ENCODE data around the gene MYO1A. TPM values are rescaled to one million over a fixed set of nuclear protein-coding genes. Genes with fewer than 3 reads are reported as not detected.
A peak's percentile ranks its signal among the peaks of the same experiment; 100 is the strongest.

MYO1A gene
- total and polyA plus RNA-seq, 2 experiments from 2014 or later, result 1.5 TPM; not detected in 1

DNA sequence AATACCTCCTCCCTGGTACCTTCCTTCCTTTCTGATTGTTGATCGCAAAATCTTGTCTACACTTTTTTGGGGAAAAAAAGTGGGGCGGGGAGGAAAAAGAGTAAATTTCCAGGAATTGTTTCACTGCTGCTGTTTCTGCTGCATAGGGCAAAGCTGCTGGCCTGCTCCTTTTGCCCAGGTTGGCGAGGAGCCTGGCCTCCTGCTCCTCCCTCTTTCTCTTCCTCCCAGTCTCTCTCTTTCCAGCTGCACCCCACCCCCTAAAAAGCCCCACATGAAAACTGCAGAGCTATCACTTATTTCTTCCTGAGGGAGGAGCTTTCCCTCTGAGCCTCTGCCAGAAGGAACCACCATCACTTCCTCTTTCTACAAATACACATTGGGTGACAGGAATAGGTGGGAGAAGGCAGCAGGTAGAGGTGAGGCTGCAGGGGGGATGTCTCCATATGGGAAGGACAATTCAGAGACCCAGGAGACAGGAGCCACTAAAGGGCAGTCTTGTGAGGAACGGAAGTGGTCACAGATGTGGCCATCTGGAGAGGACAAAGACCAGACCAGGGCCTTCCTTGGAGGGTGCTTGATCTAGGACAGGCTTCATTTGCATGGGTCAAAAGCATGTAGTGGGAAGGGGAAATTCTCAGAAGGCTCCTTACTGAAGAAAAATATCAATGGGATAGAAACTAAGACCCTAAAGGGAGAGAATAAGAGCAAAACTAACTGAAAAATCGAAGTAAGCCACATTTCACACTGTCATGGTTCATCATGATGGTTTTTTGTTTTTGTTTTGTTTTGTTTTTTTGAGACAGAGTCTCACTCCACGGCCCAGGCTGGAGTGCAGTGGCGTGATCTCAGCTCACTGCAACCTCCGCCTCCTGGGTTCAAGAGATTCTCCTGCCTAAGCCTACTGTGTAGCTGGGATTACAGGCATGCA, 58.3 kb downstream of the MYO1A start:
- Histone ChIP-seq H3K4me3 (no peak overlapping the region), H3K27ac (no peak overlapping the region), H3K4me1 (ENCODE audit: low read depth) (peaks cover 23% of the 10 kb centered on the region), H3K27me3 (no peaks in the 10 kb centered on the region), H3K9me3 (ENCODE audit: low read depth) (no peaks in the 10 kb centered on the region), H3K36me3 (no peaks in the 10 kb centered on the region)
- peak in 1 of 2 donors; percentile 61 for DNase-seq (ENCODE audit: low read depth in 1 of 2, low spot score in 1 of 2)
- TF ChIP-seq, protein P1, sequence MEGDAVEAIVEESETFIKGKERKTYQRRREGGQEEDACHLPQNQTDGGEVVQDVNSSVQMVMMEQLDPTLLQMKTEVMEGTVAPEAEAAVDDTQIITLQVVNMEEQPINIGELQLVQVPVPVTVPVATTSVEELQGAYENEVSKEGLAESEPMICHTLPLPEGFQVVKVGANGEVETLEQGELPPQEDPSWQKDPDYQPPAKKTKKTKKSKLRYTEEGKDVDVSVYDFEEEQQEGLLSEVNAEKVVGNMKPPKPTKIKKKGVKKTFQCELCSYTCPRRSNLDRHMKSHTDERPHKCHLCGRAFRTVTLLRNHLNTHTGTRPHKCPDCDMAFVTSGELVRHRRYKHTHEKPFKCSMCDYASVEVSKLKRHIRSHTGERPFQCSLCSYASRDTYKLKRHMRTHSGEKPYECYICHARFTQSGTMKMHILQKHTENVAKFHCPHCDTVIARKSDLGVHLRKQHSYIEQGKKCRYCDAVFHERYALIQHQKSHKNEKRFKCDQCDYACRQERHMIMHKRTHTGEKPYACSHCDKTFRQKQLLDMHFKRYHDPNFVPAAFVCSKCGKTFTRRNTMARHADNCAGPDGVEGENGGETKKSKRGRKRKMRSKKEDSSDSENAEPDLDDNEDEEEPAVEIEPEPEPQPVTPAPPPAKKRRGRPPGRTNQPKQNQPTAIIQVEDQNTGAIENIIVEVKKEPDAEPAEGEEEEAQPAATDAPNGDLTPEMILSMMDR (IDR thresholded peaks at IDR 0.05; ENCODE audit: low read depth, low read length), result no peak

DNA sequence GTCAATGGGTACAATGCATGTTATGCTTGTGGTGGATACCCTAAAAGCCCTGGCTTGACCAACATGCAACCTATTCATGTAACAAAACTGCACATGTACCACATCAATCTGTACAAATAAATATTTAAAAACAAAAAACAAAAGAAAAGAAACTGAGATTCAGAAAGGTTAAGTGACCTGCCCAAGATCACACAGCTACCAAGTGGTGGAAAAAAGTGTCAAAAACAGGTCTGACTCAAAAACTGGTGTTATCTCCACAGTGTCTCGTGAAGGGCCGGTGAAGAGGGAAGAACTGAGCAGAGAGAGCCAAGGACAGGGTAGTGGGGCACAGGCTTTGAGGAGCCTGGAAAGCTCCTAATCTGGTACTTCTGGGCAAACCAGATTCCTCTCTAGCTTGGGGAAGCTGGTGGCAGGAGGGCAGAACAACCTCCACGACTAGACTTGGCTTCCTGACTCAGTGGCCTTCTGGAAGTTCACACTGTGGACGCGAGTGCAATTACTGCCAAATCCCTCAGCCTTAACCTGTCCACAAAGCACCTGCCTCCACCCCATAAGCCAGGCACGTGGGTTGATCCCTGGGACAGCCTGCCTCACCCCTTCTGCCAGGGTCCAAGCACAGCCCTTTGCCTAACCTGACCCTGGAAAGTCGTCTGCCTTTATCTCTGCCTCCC, 59.1 kb downstream of the MYO1A start:
- DNase-seq (ENCODE audit: low read depth in 1 of 2, low spot score in 1 of 2), result no peak
- Histone ChIP-seq H3K9me3 (ENCODE audit: low read depth) (no peaks in the 10 kb centered on the region), H3K27me3 (no peaks in the 10 kb centered on the region), H3K4me1 (ENCODE audit: low read depth) (peaks cover 23% of the 10 kb centered on the region), H3K36me3 (no peaks in the 10 kb centered on the region), H3K4me3 (no peak overlapping the region), H3K27ac (no peak overlapping the region)
- TF ChIP-seq, protein P1 (IDR thresholded peaks at IDR 0.05; ENCODE audit: low read depth, low read length), result no peak

DNA sequence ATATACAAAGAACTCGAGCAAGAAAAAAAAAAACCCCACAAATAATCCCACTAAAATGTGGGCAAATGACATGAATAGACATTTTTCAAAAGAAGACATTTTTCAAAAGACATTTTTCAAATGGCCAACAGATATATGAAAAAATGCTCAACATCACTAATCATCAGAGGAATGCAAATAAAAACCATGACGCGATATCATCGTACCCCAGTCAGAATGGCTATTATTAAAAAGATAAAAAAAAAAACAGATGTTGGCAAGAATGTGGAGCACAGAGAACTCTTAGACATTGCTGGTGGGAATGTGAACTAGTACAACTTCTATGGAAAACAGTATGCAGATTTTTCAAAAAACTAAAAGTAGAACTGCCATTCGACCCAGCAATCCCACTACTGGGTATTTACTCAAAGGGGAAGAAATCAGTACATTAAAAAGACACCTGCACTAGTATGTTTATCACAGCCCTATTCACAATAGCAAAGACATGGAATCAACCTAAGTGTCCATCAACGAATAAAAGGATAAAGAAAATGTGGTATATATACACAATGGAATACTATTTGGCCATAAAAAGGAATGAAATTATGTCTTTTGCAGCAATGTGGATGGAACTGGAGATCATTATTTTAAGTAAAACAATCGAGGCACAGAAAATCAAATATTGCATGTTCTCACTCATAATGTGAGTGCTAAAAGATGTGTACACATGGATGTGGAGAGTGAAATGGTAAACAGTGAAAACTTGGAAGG, 59.9 kb downstream of the MYO1A start:
- H3K9me3 ChIP-seq (ENCODE audit: low read depth), result no peaks in the 10 kb centered on the region
- H3K36me3 ChIP-seq, result no peaks in the 10 kb centered on the region
- TF ChIP-seq, protein P1 (IDR thresholded peaks at IDR 0.05; ENCODE audit: low read depth, low read length), result no peak
- no peaks in the 10 kb centered on the region for H3K27me3 ChIP-seq
- H3K27ac ChIP-seq, result no peak overlapping the region
- H3K4me1 ChIP-seq (ENCODE audit: low read depth), result peaks cover 23% of the 10 kb centered on the region
- H3K4me3 ChIP-seq, result no peak overlapping the region
- DNase-seq (ENCODE audit: low read depth in 1 of 2, low spot score in 1 of 2), result no peak

DNA sequence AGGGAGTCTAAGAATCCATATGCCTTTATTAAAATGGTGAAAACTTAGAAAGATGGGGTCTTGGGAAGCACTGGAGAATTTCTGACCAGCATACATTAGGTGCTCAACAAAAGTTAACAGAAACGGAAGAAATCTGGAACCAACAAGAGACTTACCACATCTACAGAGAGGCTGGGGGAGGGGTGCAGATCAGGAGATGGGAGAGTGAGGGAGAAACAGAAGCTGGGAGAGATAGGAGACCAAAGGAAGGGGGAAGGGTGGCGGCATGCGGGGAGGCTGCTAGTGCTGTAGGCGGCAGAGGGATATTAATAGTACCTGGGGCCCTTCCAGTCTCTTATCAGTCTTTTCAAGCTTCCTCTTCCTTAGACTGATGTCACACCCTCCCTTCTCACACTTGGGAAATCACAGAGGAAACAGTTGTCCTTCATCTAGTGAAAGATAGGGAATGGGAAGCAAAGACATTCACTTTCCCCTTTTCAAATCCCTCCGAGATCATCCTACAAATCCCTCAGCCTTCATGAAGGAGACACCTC, 61.7 kb downstream of the MYO1A start:
- TF ChIP-seq, protein P1 (IDR thresholded peaks at IDR 0.05; ENCODE audit: low read depth, low read length), result no peak
- no peaks in the 10 kb centered on the region for H3K36me3 ChIP-seq
- no peaks in the 10 kb centered on the region for H3K27me3 ChIP-seq
- no peaks in the 10 kb centered on the region for H3K9me3 ChIP-seq (ENCODE audit: low read depth)
- peak overlapping the region; percentile 80 for H3K27ac ChIP-seq
- no peak overlapping the region for H3K4me3 ChIP-seq
- peak; percentile 57 to 64 for DNase-seq (ENCODE audit: low read depth in 1 of 2, low spot score in 1 of 2)
- peaks cover 23% of the 10 kb centered on the region for H3K4me1 ChIP-seq (ENCODE audit: low read depth)

DNA sequence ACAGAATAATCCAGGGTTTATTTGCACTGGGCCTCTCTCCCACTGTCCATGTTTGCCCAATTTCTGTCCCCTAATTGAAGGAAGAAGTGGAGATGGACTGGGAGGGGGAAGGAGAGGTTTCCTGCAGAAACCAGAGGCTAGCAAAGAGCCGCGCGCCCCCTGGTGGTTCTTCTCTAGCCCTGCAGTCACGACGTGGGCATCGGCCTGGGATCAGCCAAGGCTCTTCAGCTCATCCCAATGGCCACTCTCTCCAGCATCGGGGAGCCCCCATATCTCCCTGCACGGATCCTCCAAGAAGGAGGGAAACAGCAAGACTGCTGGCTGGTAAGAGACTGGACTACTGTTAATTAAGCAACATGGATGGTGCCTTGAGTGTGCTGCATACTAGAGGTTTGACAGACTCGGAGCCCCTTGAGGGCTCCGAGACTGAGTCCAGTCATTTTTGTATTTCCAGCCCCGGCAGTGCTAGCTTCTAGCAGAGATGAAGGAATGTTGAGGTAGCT, 62.3 kb downstream of the MYO1A start:
- DNase-seq (ENCODE audit: low read depth in 1 of 2, low spot score in 1 of 2), result peak; percentile 87 to 88
- Histone ChIP-seq H3K36me3 (no peaks in the 10 kb centered on the region), H3K27ac (peak overlapping the region; percentile 80), H3K27me3 (no peaks in the 10 kb centered on the region), H3K4me1 (ENCODE audit: low read depth) (peaks cover 23% of the 10 kb centered on the region), H3K9me3 (ENCODE audit: low read depth) (no peaks in the 10 kb centered on the region), H3K4me3 (no peak overlapping the region)
- TF ChIP-seq, protein P1 (IDR thresholded peaks at IDR 0.05; ENCODE audit: low read depth, low read length), result peak; percentile 99
